Right lobe of liver (tissue), 6 donors: ENCODE results near the gene CTSC. TPM values are rescaled to one million over a fixed set of nuclear protein-coding genes. Genes with fewer than 3 reads are reported as not detected.

Source experiments
- ATAC-seq, 4 donors: fragments of 200-7000 bp; cut with Tn5 transposase; one replicate each; pipeline ENCODE4 v1.9.1; 2020; ENCODE audit warnings: mild to moderate bottlenecking in 4 of 4, moderate library complexity in 4 of 4
- DNase-seq, 3 donors: peaks; one replicate each; pipeline ENCODE4 v3.0.0-alpha.2; 2020
- H3K27ac ChIP-seq, 3 donors: fragments of 200-600 bp; one replicate each; pipeline ENCODE4 v1.8.0; 2022
- H3K27me3 ChIP-seq, 2 donors: fragments of 200-600 bp; one replicate each; pipeline ENCODE4 v1.8.0; 2022
- H3K36me3 ChIP-seq, 4 donors: fragments of 200-600 bp; sonication (generic) in 1 of 4; one replicate each; pipeline versions ENCODE4 v1.5.1 to v1.8.0; 2017 to 2022; ENCODE audit warnings: control low read depth in 1 of 4
- H3K4me1 ChIP-seq, 4 donors: fragments of 200-600 bp; sonication (generic) in 1 of 4; one replicate each; pipeline versions ENCODE4 v1.5.1 to v1.8.0; 2017 to 2022; ENCODE audit warnings: control low read depth in 1 of 4
- H3K4me3 ChIP-seq, 3 donors: fragments of 200-600 bp; one replicate each; pipeline ENCODE4 v1.8.0; 2022
- H3K9me3 ChIP-seq, 4 donors: fragments of 200-600 bp; sonication (generic) in 1 of 4; one replicate each; pipeline versions ENCODE4 v1.5.1 to v1.8.0; 2017 to 2022; ENCODE audit warnings: control low read depth in 1 of 4
- CTCF ChIP-seq, 4 donors: fragments of 200-600 bp in 3 of 4; fragments of 450-650 bp in 1 of 4; IDR thresholded peaks; one replicate each; pipeline versions ENCODE4 v1.5.1 to v1.8.0; 2016 to 2022; ENCODE audit warnings: antibody characterized with exemption in 4 of 4, mild to moderate bottlenecking in 2 of 4
- POLR2A ChIP-seq: fragments of 450-650 bp; IDR thresholded peaks from one replicate; pipeline ENCODE4 v1.6.1; 2017; ENCODE audit warnings: antibody characterized with exemption, mild to moderate bottlenecking
- WGBS: methylation state at CpG from one replicate; pipeline ENCODE4 v1.1.6; 2018; ENCODE audit warnings: low coverage, low lambda C conversion rate; ENCODE audit not compliant: insufficient coverage; ENCODE audit errors: missing lambda C conversion rate; 5-methylcytosine and 5-hydroxymethylcytosine counted together
- intact Hi-C, 2 donors: fragments of 100-400 bp; cut with DNase I; formaldehyde crosslinking; loops; one replicate each; pipeline versions ENCODE4 v1.11.2 to v1.14.1; 2022
- total RNA-seq, 6 experiments: library from RNA; depleted of rRNA in 2 of 6; stranded (reverse); fragments of >200 nt in 2 of 6; fragmentation: NEBNext Ultra II Directional in 3 of 6; extraction: Animal tissue kit (Norgen Biotek cat#: 25700) in 3 of 6; gene quantifications; one replicate each; pipeline versions ENCODE4 v1.1.0 to v1.2.4, GENCODE V29; 2016 to 2023
- donor health status: DM: no; HTN: yes; CAD: no.
- donor health status: DM: no; HTN: no; CAD: no.
- donor health status: DM: no; HTN: no; CAD: no.
- donor health status: DM: no; HTN: yes; CAD: no.
- donor health status: DM: no; HTN: yes; CAD: no.

CTSC gene
- total RNA-seq, 6 experiments from 2014 or later, result 20.1 to 68.0 (median 42.8) TPM

- no peak overlapping the region for H3K27ac ChIP-seq
- TF ChIP-seq POLR2A (no peak), CTCF (IDR thresholded peaks at IDR 0.05) (no peak)
- H3K4me3 ChIP-seq, result no peak overlapping the region
- ATAC-seq, result no peak
- no peaks in the 10 kb centered on the region for H3K9me3 ChIP-seq
- intact Hi-C loops, result no loop called here
- no peaks in the 10 kb centered on the region for H3K4me1 ChIP-seq
- H3K27me3 ChIP-seq, result no peaks in the 10 kb centered on the region
- H3K36me3 ChIP-seq, result peaks cover 0 to 2% (median 0%) of the 10 kb centered on the region in 4 donors
- no peak for DNase-seq
- 82% methylated on average over 3 of the region's 3 CpGs for WGBS
Observed at GRCh38 chr11:88300888-88301487, 36.5 kb downstream of the CTSC start.

- no peak for DNase-seq
- peak in 3 of 4 donors; percentile 19 to 71 (median 50) for ATAC-seq
- 19% methylated on average over 2 of the region's 2 CpGs for WGBS
- intact Hi-C loops, result no loop called here
- Histone ChIP-seq H3K4me3 (no peak overlapping the region), H3K27ac (no peak overlapping the region), H3K4me1 (no peaks in the 10 kb centered on the region), H3K27me3 (no peaks in the 10 kb centered on the region), H3K36me3 (peaks cover 0 to 2% (median 0%) of the 10 kb centered on the region in 4 donors), H3K9me3 (no peaks in the 10 kb centered on the region)
- no peak for TF ChIP-seq CTCF (IDR thresholded peaks at IDR 0.05)
- TF ChIP-seq POLR2A, result no peak
Observed at GRCh38 chr11:88297863-88298262, 39.7 kb downstream of the CTSC start.

GRCh38 chr11:88297421-88297820 is 40.1 kb downstream of the CTSC start:
- no peaks in the 10 kb centered on the region for H3K9me3 ChIP-seq
- DNase-seq, result no peak
- H3K4me1 ChIP-seq, result peaks cover 0 to 4% (median 0%) of the 10 kb centered on the region in 4 donors
- no peak overlapping the region for H3K4me3 ChIP-seq
- 55% methylated on average over 2 of the region's 2 CpGs for WGBS
- H3K27me3 ChIP-seq, result no peaks in the 10 kb centered on the region
- TF ChIP-seq POLR2A (no peak), CTCF (IDR thresholded peaks at IDR 0.05) (no peak)
- peaks cover 0 to 2% (median 0%) of the 10 kb centered on the region in 4 donors for H3K36me3 ChIP-seq
- peak in 2 of 4 donors; percentile 41 to 53 for ATAC-seq
- intact Hi-C loops, result no loop called here
- H3K27ac ChIP-seq, result no peak overlapping the region

- WGBS, result 82% methylated on average over 3 of the region's 3 CpGs
- H3K27me3 ChIP-seq, result no peaks in the 10 kb centered on the region
- H3K4me1 ChIP-seq, result peaks cover 0 to 6% (median 0%) of the 10 kb centered on the region in 4 donors
- no peak overlapping the region for H3K27ac ChIP-seq
- TF ChIP-seq CTCF (IDR thresholded peaks at IDR 0.05), result no peak
- TF ChIP-seq POLR2A, result no peak
- DNase-seq (no peak), ATAC-seq (no peak)
- no peaks in the 10 kb centered on the region for H3K9me3 ChIP-seq
- intact Hi-C loops, result no loop called here
- H3K36me3 ChIP-seq, result peaks cover 0 to 2% (median 0%) of the 10 kb centered on the region in 4 donors
- H3K4me3 ChIP-seq, result no peak overlapping the region
Observed at GRCh38 chr11:88295028-88295427, 42.5 kb downstream of the CTSC start.
